HTERT RPE-1 (cell line): ENCODE measurements around the gene NDUFAF8.

Experiments used
- in situ Hi-C: fragments of 300-500 bp; cut with MboI; formaldehyde crosslinking; loops from 4 replicates; pipeline ENCODE4 v1.14.3; 2020; ENCODE audit warnings: low sequenced_read_pairs

The NDUFAF8 gene

GRCh38 chr17:81267390-81268067 lies 28.4 kb downstream of the NDUFAF8 start:
- in situ Hi-C loops, result no loop called here

- in situ Hi-C loops, result no loop called here
Observed at GRCh38 chr17:81270279-81270678, 31.2 kb downstream of the NDUFAF8 start.

GRCh38 chr17:81271226-81271625 lies 32.1 kb downstream of the NDUFAF8 start:
- in situ Hi-C loops, result no loop called here

GRCh38 chr17:81272616-81273015 lies 33.5 kb downstream of the NDUFAF8 start:
- in situ Hi-C loops, result no loop called here

GRCh38 chr17:81273698-81274470 lies 34.8 kb downstream of the NDUFAF8 start:
- in situ Hi-C loops, result no loop called here

- in situ Hi-C loops, result no loop called here
Observed at GRCh38 chr17:81274471-81274855, 35.3 kb downstream of the NDUFAF8 start.

- in situ Hi-C loops, result no loop called here
Observed at GRCh38 chr17:81276781-81277180, 37.7 kb downstream of the NDUFAF8 start.

- in situ Hi-C loops, result no loop called here
Observed at GRCh38 chr17:81277421-81277820, 38.3 kb downstream of the NDUFAF8 start.

GRCh38 chr17:81277946-81278693 lies 39.0 kb downstream of the NDUFAF8 start:
- in situ Hi-C loops, result no loop called here

- in situ Hi-C loops, result no loop called here
Observed at GRCh38 chr17:81278831-81279230, 39.7 kb downstream of the NDUFAF8 start.

- in situ Hi-C loops, result no loop called here
Observed at GRCh38 chr17:81279278-81280275, 40.5 kb downstream of the NDUFAF8 start.

- in situ Hi-C loops, result no loop called here
Observed at GRCh38 chr17:81280571-81280970, 41.5 kb downstream of the NDUFAF8 start.

- in situ Hi-C loops, result no loop called here
Observed at GRCh38 chr17:81282141-81282540, 43.0 kb downstream of the NDUFAF8 start.

GRCh38 chr17:81282876-81283275 lies 43.8 kb downstream of the NDUFAF8 start:
- in situ Hi-C loops, result no loop called here

GRCh38 chr17:81285179-81285878 lies 46.2 kb downstream of the NDUFAF8 start:
- in situ Hi-C loops, result no loop called here

- in situ Hi-C loops, result no loop called here
Observed at GRCh38 chr17:81285894-81286293, 46.8 kb downstream of the NDUFAF8 start.

GRCh38 chr17:81286491-81287145 lies 47.5 kb downstream of the NDUFAF8 start:
- in situ Hi-C loops, result no loop called here

- in situ Hi-C loops, result no loop called here
Observed at GRCh38 chr17:81287152-81287551, 48.0 kb downstream of the NDUFAF8 start.

- in situ Hi-C loops, result no loop called here
Observed at GRCh38 chr17:81287741-81288430, 48.8 kb downstream of the NDUFAF8 start.
